GM12878 (cell line): ENCODE results near the gene KCNN3. TPM values are rescaled to one million over a fixed set of nuclear protein-coding genes. Genes with fewer than 3 reads are reported as not detected.

Source experiments
- KLF5 ChIP-seq: fragments of 450-650 bp; IDR thresholded peaks from 2 replicates; pipeline ENCODE4 v1.6.1; 2014; ENCODE audit warnings: mild to moderate bottlenecking; ENCODE audit not compliant: partially characterized antibody
- NFYB ChIP-seq: IDR thresholded peaks from 2 replicates; pipeline ENCODE4 v1.6.1; 2011; ENCODE audit warnings: low read depth, mild to moderate bottlenecking, low read length, improper control_type of control experiment, moderate library complexity; ENCODE audit not compliant: insufficient read depth
- SREBF2 ChIP-seq: IDR thresholded peaks from 2 replicates; pipeline ENCODE4 v1.6.1; 2012; ENCODE audit warnings: mild to moderate bottlenecking, low read length
- SRF ChIP-seq, 2 experiments: IDR thresholded peaks; 2 replicates each; pipeline ENCODE4 v1.6.1; 2011; ENCODE audit warnings: low read depth in 2 of 2, low read length in 2 of 2, mild to moderate bottlenecking in 1 of 2, moderate library complexity in 1 of 2
- polyA plus RNA-seq, 11 experiments: library from polyadenylated mRNA; depleted of rRNA in 4 of 11; unstranded in 6 of 11; stranded (reverse) in 5 of 11; fragments of >200 nt; fragmentation: Nextera tagmentation in 4 of 11; fragmentation: Illumina TruSeq in 1 of 11; extraction: Ambion mirVana in 4 of 11; extraction: Trizol in 1 of 11; gene quantifications; 1 replicate in 1 of 11; 2 replicates in 10 of 11; pipeline versions ENCODE4 v1.2.1 to v1.2.3, GENCODE V29; 2011 to 2016; ENCODE audit warnings: inconsistent platforms in 2 of 11, missing spikeins in 2 of 11, low read depth in 1 of 11
- total RNA-seq, 4 experiments: library from RNA; depleted of rRNA in 3 of 4; stranded (reverse); fragments of >200 nt in 3 of 4; fragmentation: Illumina TruSeq in 1 of 4; extraction: Trizol in 1 of 4; gene quantifications; 2 replicates each; pipeline versions ENCODE4 v1.2.1 to v1.2.3, GENCODE V29; 2013 to 2021
- TF ChIP-seq, protein P1 (sequence below): fragments of 150-350 bp; IDR thresholded peaks from 2 replicates; pipeline ENCODE4 v1.6.1; 2016; ENCODE audit warnings: low read depth, low read length
- TF ChIP-seq, protein P2 (sequence below): fragments of 150-350 bp; IDR thresholded peaks from 2 replicates; pipeline ENCODE4 v1.6.1; 2014; ENCODE audit warnings: mild to moderate bottlenecking, low read depth, low read length
- TF ChIP-seq, protein P3 (sequence below): fragments of 450-650 bp; formaldehyde crosslinking; IDR thresholded peaks from 2 replicates; pipeline ENCODE4 v1.4.0; 2020; ENCODE audit warnings: mild to moderate bottlenecking, moderate library complexity
- TF ChIP-seq, protein P4 (sequence below): IDR thresholded peaks from 2 replicates; pipeline ENCODE4 v1.6.1; 2012; ENCODE audit warnings: low read depth, low read length, improper control_type of control experiment

The KCNN3 gene
- total and polyA plus RNA-seq, 10 of the 15 experiments (the other 5 are each of a cell fraction or from before 2014, with no cell fraction given), result 3.5 to 26.4 (median 14.9) TPM

DNA sequence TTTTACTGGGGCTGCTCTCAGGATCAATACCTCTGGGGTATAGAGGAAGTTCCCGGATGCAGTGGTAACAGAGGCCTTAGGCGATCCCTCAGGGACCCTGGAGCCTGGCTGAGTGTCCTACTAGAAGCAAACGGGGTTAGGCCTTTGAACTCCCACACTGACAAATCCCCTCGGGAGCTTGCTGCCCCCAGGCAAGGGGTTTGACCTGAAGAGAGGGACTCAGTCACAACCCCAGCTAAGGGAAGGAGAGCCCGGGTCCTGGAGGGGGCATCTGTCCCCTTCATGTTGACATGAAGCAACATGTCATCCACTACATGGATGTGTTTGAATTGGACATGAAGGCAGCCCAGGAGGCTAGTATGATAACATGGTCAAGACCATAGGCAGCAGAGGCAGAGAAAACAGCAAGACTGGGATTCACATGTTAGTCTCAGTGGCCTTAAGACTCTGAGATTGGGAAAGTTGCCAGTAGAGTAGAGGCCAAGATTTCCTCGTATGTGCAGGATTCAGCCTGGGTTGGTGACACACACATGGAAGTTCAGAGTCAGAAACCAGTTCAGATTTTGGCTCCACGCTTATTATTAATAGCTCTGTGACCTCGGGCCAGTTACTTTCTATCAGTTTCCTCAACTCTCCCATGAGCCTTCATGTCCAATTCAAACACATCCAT is 101.5 kb downstream of the KCNN3 start (continued):
- TF ChIP-seq, protein P1, sequence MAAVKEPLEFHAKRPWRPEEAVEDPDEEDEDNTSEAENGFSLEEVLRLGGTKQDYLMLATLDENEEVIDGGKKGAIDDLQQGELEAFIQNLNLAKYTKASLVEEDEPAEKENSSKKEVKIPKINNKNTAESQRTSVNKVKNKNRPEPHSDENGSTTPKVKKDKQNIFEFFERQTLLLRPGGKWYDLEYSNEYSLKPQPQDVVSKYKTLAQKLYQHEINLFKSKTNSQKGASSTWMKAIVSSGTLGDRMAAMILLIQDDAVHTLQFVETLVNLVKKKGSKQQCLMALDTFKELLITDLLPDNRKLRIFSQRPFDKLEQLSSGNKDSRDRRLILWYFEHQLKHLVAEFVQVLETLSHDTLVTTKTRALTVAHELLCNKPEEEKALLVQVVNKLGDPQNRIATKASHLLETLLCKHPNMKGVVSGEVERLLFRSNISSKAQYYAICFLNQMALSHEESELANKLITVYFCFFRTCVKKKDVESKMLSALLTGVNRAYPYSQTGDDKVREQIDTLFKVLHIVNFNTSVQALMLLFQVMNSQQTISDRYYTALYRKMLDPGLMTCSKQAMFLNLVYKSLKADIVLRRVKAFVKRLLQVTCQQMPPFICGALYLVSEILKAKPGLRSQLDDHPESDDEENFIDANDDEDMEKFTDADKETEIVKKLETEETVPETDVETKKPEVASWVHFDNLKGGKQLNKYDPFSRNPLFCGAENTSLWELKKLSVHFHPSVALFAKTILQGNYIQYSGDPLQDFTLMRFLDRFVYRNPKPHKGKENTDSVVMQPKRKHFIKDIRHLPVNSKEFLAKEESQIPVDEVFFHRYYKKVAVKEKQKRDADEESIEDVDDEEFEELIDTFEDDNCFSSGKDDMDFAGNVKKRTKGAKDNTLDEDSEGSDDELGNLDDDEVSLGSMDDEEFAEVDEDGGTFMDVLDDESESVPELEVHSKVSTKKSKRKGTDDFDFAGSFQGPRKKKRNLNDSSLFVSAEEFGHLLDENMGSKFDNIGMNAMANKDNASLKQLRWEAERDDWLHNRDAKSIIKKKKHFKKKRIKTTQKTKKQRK, result no peak
- TF ChIP-seq NFYB (no peak), SRF (IDR thresholded peaks at IDR 0.05; ENCODE audit: low read depth in 2 of 2, low read length in 2 of 2) (no peak), KLF5 (no peak), SREBF2 (no peak)
- TF ChIP-seq, protein P2, sequence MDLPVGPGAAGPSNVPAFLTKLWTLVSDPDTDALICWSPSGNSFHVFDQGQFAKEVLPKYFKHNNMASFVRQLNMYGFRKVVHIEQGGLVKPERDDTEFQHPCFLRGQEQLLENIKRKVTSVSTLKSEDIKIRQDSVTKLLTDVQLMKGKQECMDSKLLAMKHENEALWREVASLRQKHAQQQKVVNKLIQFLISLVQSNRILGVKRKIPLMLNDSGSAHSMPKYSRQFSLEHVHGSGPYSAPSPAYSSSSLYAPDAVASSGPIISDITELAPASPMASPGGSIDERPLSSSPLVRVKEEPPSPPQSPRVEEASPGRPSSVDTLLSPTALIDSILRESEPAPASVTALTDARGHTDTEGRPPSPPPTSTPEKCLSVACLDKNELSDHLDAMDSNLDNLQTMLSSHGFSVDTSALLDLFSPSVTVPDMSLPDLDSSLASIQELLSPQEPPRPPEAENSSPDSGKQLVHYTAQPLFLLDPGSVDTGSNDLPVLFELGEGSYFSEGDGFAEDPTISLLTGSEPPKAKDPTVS, result no peak
- TF ChIP-seq, protein P3, sequence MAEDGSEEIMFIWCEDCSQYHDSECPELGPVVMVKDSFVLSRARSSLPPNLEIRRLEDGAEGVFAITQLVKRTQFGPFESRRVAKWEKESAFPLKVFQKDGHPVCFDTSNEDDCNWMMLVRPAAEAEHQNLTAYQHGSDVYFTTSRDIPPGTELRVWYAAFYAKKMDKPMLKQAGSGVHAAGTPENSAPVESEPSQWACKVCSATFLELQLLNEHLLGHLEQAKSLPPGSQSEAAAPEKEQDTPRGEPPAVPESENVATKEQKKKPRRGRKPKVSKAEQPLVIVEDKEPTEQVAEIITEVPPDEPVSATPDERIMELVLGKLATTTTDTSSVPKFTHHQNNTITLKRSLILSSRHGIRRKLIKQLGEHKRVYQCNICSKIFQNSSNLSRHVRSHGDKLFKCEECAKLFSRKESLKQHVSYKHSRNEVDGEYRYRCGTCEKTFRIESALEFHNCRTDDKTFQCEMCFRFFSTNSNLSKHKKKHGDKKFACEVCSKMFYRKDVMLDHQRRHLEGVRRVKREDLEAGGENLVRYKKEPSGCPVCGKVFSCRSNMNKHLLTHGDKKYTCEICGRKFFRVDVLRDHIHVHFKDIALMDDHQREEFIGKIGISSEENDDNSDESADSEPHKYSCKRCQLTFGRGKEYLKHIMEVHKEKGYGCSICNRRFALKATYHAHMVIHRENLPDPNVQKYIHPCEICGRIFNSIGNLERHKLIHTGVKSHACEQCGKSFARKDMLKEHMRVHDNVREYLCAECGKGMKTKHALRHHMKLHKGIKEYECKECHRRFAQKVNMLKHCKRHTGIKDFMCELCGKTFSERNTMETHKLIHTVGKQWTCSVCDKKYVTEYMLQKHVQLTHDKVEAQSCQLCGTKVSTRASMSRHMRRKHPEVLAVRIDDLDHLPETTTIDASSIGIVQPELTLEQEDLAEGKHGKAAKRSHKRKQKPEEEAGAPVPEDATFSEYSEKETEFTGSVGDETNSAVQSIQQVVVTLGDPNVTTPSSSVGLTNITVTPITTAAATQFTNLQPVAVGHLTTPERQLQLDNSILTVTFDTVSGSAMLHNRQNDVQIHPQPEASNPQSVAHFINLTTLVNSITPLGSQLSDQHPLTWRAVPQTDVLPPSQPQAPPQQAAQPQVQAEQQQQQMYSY, result no peak
- TF ChIP-seq, protein P4, sequence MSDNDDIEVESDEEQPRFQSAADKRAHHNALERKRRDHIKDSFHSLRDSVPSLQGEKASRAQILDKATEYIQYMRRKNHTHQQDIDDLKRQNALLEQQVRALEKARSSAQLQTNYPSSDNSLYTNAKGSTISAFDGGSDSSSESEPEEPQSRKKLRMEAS, result no peak
